NK-92 (cell line): Measurements from ENCODE around the gene PPP1R11.
A peak's percentile ranks its signal among the peaks of the same experiment; 100 is the strongest.

Source experiments
- DNase-seq: peaks from one replicate; lab custom pipeline; 2025; ENCODE audit not compliant: unreplicated experiment; lab: John Stamatoyannopoulos, UW

PPP1R11 gene

GRCh38 chr6:30061092-30061857 lies 5.7 kb upstream of the PPP1R11 start, which contains the start of gene POLR1H:
Gene POLR1H, plus strand, starts transcription at chr6:30061265. Its CDS starts 260 bp downstream, at chr6:30061525.
- DNase-seq: peak; percentile 31

DNA sequence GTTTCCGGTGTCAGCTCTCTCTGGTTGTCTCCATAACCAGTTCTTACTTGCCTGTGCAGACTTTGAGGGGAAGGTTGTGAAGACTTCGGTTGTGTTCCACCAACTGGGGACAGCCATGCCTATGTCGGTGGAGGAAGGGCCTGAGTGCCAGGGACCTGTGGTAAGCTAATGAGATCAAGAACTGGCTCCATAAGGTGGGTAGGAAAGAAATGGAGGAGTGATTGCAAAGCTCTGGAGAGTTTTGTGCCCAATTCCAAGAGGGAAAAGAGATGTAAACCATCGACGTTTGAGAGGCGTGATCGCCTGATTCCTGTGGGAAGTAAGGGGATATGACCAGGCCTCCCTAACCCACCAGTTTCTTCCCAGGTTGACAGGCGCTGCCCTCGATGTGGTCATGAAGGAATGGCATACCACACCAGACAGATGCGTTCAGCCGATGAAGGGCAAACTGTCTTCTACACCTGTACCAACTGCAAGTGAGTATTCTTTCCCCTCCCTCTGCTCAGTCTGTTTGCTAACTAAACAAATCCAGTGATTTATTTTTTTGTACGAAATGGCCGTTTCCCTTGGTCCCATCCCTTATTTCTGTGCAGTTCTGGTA lies 5.0 kb upstream of the PPP1R11 start:
- DNase-seq: no peak

GRCh38 chr6:30062471-30063178 lies 4.4 kb upstream of the PPP1R11 start:
- DNase-seq: no peak

DNA sequence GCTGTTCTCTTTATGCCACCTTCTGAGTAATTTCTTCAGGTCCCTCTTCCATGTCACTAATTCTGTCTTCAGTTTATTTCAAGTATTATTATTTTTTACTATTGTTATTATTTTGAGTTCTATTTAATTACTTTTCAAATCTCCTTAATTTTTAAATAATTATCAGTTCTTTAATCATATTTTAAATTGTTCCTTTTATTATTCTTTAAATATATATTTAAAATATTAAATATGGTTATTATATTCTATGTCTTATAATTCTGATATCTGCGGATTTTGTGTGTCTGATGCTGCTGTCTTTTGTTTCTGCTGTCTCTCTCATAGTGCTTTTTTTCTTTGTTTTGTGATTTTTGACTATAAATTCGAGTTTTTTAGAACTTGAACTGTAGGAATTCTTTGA lies 3.7 kb upstream of the PPP1R11 start:
- no peak for DNase-seq

DNA sequence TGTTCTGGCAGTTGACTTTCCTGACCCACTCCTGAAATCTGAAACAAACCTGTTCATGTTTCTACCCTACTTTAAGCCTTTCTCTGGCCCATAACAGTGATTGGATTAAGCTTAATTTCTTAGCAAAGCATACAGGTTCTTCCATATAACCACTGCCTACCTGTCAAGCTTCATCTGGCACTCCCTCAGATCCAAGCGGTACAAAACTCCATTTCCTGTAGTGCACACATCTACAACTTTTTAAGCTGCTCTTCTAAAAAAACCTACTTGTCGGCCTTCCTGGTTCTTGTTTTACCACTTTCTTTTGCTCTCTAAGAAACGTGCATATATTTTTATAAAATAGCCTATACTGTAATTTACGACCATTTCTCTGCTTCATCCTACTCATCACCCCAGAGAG lies 916 bp upstream of the PPP1R11 start:
- no peak for DNase-seq

GRCh38 chr6:30067460-30068139 lies 602 bp downstream of the PPP1R11 start:
- no peak for DNase-seq

DNA sequence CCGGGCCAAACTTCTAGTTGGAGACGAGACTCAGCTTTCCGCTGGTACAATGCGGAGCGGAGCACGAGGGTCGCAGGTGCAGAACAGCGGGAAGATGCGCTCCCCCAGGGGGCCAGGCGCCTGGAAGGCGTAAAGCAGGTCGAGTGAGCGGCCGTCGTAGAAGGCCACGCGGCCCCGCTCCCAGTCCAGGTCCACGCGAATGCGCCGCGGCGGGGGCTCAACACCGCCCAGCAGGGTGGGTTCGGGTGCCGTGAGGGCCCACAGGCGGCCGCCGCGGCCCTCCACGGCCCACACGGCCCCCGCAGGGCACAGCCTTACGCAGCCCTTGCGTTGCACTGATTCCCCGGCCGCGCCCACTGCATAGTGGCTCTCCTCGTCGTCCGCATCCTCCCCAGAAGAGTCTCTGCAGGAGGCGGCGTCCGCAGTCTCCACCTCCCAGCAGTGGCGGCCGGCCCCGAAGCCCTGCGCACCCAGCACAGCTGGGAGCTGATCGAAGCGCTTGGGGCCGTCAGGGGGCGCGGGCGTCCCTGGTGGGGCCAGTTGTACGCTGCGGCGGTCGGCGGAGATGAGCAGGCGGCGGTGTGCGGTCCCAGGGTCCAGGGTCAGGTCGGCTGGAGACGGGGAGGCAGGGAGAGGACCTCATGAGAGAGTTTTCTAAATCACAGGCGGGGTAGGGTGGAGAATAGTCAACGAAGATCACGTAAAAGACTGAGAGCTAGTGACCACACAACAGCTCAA lies 4.3 kb downstream of the PPP1R11 start:
- DNase-seq: no peak

- DNase-seq: no peak
These were observed 4.9 kb downstream of the PPP1R11 start for GRCh38 chr6:30071858-30072257.

DNA sequence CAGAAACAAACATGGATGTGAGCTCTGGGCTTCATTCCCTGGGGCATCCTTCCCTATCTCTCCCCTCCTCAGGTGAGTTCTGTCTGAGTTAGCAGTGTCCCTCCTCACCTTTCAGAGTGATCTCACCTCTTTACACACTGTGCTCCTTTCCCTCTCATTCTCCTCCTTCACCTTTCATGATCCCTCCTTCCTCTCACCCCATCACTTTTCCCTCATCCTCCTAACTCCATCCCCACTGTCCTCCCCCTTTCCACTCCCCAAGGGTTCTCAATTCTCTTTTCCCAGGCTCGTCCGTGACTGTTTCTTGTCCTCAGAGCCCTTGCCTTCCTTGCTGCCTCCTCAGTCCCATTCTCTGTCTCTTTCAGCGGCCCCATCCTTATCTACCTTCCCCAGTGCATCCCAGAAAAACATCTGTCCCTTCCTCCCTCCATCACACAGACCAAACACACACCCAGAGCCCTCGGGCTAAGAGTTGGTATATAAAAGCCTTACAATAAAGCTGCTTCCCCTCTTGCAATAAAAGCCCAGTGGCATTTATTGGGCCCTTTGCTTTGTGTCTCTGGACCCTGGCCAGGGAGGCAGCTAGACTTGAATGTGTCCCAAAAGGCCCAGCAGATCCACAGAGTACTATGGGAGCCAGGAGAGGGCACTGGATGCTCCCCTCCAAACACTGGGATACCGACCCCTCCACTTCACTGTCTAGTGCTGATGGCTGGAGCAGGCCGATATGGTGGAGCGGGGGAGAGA lies 6.7 kb downstream of the PPP1R11 start:
- DNase-seq: no peak

DNA sequence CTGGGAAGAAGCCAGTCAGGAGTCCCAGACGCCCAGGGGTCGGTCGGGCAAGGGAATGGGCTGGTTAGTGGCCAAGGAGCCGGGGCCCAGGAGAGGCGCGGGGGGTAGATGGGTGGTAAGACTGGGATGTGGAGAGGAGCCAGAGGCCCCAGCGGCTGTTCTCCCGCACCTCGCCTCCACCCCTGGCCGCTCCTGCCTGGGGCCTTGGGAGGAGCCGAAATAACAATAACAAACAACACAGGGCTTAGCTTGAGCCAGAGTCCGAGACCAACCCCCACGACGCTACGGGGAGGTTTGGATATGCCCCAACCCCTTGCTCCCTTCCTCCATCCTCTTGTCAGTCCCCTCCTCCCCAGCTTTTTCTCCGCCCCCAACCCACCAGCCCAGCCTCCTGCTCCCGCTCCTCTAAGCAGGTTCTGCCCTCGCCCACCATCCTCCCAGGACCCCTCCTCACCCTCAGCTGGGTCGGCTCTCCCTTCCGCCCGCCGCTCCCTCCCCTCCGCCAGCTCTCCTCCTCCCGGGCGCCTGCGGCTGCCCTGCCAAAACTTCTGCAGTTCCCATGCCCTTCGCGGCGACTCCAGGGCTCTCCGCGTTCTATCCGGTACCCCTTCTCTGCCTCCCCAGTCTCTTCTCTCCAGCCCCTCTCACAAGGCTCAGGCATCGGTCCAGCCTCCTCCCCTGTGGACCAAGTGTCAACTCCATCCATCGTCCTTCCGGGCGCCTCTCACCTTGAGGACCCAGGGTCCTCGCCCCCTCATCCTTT lies 7.5 kb downstream of the PPP1R11 start:
- DNase-seq: no peak

- no peak for DNase-seq
These were observed 8.2 kb downstream of the PPP1R11 start, which contains the start of gene RNF39 for GRCh38 chr6:30075094-30075789. Gene RNF39, minus strand, starts transcription at chr6:30075769. Its CDS starts 184 bp downstream, at chr6:30075585.

GRCh38 chr6:30075790-30076732 lies 9.1 kb downstream of the PPP1R11 start:
- no peak for DNase-seq

- DNase-seq: no peak
These were observed 10.2 kb downstream of the PPP1R11 start for GRCh38 chr6:30077218-30077617.

- DNase-seq: no peak
These were observed 20.9 kb downstream of the PPP1R11 start for GRCh38 chr6:30087876-30088275.

- no peak for DNase-seq
These were observed 24.8 kb downstream of the PPP1R11 start for GRCh38 chr6:30091577-30092381.

DNA sequence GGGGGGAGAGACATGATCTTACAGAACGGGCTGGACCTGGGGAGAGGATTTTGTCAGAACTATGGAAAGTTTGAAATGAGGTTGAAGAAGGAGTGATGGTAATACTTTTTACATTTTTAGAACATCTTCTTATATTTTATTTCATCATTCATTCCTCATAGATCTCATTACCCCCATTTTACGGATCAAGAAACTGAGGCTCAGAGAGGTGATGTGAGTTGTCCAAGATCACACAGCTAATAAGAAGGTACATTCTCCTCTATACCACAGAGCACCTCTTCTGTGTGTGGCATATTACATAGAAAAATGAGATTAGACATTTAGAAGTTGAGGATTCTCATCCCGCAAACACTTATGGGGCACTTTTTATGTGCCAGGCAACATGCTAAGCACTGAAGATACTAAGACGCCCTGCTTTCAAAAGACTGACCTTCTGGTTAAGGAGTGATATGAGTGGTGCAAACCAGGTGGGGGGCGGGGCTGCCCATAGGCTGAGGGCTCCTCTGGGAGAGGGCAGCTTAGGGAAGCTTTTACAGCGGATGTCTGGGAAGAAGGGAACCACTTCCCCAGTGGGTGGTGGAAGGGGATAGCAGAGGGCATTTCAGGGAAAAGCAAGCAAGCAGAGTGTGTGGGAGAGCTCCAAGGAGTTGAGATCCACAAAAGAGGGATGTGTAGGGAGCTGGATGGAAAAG lies 26.0 kb downstream of the PPP1R11 start:
- DNase-seq: no peak
